ENCODE data around the gene COA4.

COA4 gene

DNA sequence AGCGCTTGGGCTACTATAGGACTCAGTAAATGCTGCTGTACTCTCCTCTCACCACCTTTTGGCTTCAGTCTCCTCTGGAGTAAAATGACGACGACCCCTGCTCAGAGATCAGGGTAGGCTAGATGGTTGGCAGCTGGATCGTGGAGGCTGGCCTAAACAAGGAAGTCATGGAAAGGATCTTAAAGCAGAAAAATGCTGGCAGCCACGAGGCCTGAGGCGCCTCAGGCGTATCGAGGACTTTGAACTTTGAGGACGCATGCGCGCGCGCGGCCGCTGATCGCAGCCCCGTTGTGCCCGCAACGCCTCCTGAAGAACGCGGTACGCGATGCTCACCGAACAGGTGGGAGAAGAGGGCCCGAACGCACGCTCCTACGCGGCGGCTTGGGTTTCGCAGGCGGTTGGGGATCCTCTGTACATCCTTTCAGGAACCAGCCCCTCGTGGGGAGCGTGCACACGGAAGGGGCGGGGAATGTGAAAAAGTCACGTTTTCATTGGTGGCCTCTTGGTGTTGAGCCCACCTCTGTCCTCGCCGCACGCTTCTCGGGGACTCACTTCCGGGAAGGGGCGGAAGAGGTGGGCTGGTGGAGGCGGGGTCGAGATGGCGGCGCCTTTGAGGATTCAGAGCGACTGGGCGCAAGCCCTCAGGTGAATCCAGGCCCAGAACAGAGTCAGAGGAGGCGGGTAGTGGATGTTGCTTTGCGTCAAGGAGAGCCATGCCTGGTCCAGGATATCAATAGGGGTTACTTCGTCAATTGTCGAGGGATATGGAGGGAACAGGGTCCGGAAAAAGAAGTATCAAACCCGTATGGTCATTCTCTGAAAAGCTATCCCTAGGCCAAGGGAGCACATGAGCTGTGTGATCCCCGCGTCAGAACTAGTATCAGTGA, at the start of gene COA4, which contains the start of gene PAAF1:
Gene COA4 (minus strand): TSS at position 423 of the 887 bp plus-strand sequence. CDS start 3,468 bp downstream, outside the sequence.
Gene PAAF1 (plus strand): TSS at position 576 of the 887 bp plus-strand sequence. CDS start 23 bp downstream, at position 599.
- TF ChIP-seq GATA3 (IDR thresholded peaks at IDR 0.05; ENCODE audit: low read depth, low read length), result no peak

DNA sequence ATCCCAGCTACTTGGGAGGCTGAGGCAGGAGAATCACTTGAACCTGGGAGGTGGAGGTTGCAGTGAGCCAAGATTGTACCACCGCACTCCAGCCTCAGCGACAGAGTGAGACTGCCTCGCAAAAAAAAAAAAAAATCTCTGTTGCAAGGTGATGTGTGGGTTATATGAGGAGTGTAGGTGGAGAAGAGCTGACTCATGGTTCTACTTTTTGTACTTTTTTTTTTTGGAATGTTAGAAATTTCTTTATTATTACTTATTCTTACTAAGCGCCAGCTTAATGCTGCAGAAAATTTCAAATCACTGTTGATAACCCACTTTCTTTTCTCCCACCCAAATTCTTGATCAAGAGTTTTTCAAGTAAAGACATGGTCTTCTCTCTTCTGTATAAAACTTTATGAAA, 44.5 kb upstream of the COA4 start:
- TF ChIP-seq GATA2 (IDR thresholded peaks at IDR 0.05; ENCODE audit: low read depth, low read length), result no peak
- TF ChIP-seq GATA3 (IDR thresholded peaks at IDR 0.05; ENCODE audit: low read depth, low read length), result no peak

DNA sequence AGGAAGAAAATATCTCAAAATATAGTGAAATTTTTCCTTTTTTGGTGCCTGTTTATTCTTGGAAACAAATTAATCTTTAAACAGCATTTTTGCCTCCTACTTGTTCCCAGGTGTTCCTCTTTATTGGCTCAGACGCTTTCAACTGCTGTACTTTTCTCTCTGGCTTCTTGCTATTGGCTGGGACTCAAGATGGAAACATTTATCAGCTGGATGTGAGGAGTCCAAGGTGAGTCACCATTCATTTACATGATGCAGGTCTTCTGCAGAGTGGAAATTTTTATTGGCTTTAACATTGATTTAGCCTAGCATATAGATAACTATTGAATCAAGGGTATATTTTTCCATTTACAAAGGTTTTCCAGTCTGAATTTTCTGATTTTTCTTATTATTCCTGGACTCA, 39.8 kb upstream of the COA4 start:
- no peak for TF ChIP-seq GATA2 (IDR thresholded peaks at IDR 0.05; ENCODE audit: low read depth, low read length)
- TF ChIP-seq GATA3 (IDR thresholded peaks at IDR 0.05; ENCODE audit: low read depth, low read length), result no peak

DNA sequence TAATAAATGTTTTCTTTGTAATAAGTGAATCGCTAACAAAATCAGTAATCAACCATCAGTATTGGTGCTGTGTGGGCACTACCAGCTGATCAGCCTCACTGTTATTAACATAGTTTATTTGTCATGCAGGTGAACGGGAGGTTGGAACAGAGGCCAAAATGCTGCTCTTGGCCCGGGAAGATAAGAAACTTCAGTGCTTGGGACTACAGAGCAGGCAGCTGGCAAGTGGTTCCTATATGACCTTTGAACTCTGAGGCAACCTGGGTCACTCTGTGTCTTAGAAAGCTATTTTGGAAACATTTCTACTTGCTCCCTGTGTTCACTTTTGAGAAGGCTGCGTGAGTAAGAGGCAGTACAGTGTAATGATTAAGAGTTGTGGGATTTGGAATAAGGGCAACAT, 37.6 kb upstream of the COA4 start:
- no peak for TF ChIP-seq GATA3 (IDR thresholded peaks at IDR 0.05; ENCODE audit: low read depth, low read length)
- no peak for TF ChIP-seq GATA2 (IDR thresholded peaks at IDR 0.05; ENCODE audit: low read depth, low read length)

DNA sequence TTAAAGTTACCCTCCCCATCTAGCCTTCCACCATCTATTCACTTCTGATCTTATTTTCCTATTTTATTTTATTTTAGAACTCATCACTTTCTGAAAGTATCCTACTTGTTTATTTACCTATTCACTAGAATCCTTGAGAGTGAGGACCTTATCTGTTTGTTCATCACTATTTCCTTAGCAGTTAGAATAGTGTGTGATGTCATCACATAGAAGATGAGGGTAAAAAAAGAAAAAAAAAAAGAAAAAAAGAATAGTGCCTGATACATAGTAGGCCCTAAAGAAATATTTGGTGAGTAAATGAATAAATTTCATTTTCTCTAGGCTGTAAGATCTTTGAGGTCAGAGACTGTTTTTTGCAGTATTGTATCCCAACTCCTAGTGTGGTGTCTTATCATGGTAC, 36.8 kb upstream of the COA4 start:
- TF ChIP-seq GATA2 (IDR thresholded peaks at IDR 0.05; ENCODE audit: low read depth, low read length) (no peak), GATA3 (IDR thresholded peaks at IDR 0.05; ENCODE audit: low read depth, low read length) (no peak)

DNA sequence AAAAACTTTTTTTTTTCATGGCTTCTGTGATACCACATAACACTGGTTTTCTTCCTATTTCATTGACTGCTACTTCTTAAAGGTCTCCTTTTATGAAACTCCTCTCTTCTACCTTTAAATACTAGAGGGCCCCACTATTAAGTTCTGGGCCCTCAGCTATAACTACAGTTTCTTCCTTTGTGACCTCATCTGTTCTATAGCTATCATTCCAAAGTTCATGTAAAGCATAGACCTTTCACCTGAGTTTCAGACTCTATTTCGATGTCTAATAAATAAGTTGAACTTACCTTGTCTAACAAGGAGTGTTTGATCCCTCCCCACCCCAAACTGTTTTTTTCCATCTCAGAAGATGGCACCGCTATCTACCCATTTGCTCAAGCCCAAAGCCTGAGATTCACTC, 35.4 kb upstream of the COA4 start:
- TF ChIP-seq GATA2 (IDR thresholded peaks at IDR 0.05; ENCODE audit: low read depth, low read length) (no peak), GATA3 (IDR thresholded peaks at IDR 0.05; ENCODE audit: low read depth, low read length) (no peak)

DNA sequence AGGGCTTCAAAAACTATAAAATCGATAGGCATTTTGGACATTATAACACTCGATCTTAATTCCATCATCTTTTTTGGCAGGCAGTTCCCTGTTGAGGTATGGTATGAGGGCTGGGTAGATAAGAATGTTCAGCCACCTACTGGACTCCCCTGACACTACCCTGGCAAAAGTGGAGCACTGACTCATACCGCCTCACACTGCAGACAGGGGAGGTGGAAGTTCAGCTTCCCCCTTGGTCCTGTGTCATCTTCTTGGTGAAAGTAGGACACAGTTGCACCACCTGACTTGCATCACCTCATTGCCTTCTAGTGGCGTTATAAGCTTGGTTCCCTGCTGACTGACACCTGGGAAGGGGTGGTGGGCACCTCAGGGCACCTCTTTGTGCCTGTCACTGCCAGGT, 30.5 kb upstream of the COA4 start:
- TF ChIP-seq GATA2 (IDR thresholded peaks at IDR 0.05; ENCODE audit: low read depth, low read length) (no peak), GATA3 (IDR thresholded peaks at IDR 0.05; ENCODE audit: low read depth, low read length) (no peak)

DNA sequence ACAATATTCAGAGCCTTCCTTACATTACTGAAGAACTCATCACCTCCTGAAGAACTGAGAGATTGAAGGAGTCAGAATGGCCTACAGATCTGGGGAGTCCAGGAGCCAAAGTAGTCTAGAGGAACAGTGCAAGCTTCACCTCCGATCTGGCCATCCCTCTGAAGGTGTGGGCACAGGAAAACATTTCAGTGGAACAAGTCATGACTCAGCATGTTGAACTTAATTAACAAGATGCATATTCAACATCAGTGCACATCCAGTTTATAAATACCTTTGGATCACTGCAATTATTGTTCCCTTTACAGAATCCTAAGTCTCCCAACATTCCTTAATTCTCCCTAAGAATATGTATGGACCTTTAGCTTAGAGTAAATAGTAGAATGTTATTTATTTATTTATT, 25.7 kb upstream of the COA4 start:
- no peak for TF ChIP-seq GATA2 (IDR thresholded peaks at IDR 0.05; ENCODE audit: low read depth, low read length)
- no peak for TF ChIP-seq GATA3 (IDR thresholded peaks at IDR 0.05; ENCODE audit: low read depth, low read length)

DNA sequence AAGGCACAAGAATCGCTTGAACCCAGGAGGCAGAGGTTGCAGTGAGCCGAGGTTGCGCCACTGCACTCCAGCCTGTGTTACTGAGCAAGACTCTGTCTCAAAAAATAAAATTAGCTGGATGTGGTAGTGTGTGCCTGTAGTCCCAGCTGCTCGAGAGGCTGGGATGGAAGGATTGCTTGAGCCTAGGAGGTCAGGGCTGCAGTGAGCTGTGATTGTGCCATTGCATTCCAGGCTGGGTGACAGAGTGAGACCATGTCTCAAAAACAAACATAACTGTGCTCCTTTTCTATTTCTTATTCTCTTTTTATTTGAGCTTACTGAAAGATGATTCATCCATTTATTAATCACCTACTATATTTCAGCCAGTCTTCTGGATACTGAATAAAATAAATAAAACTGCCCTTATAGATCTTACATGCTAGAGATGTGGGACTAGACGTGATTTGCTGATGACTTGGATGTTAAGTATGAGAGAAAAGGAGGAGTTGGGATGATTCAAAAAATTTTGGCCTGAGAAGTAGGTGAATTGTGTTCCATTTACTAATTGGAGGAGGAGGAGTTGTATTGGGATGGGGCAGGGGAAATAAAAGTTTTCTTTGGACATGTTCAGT, 18.2 kb upstream of the COA4 start:
- TF ChIP-seq GATA3 (IDR thresholded peaks at IDR 0.05; ENCODE audit: low read depth, low read length), result no peak
- no peak for TF ChIP-seq GATA2 (IDR thresholded peaks at IDR 0.05; ENCODE audit: low read depth, low read length)

DNA sequence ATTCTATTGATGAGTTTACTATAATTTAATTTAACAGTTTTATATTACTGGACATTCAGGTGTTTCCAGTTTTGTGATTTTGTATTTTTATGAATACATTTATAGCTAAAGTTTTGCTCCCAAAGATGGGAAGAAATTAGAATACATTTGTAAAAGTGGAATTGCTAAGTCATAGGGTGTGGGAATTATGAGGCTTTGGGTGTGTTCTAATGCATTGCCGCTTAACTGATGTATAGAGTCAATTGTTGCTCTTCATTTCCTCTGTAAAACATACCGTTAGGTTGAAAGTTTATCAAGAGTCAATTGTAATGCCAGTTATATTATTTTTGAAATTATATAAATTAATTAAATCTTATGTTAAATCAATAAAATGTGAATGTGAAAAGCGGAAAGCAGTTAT, 16.4 kb upstream of the COA4 start:
- no peak for TF ChIP-seq GATA3 (IDR thresholded peaks at IDR 0.05; ENCODE audit: low read depth, low read length)

DNA sequence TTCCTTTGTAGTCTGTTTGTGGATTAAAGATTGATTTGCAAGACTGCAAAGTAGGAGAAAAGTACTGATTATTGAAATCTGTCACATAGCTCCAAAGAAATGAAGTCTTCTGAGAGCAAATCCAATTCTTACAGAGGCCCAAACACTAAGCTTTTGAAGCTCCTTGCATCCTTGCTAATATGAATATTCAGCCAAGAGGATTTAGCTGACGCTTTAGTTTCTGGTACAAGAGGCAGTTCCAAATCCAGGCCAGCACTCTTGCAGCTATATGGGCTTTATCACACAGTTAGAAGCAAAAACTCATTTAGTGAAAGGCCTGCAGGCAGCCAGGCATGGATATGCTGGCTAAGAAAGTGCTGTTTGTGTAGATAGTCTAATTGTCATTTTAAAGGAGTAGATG, 12.9 kb upstream of the COA4 start:
- no peak for TF ChIP-seq GATA2 (IDR thresholded peaks at IDR 0.05; ENCODE audit: low read depth, low read length)
- no peak for TF ChIP-seq GATA3 (IDR thresholded peaks at IDR 0.05; ENCODE audit: low read depth, low read length)

DNA sequence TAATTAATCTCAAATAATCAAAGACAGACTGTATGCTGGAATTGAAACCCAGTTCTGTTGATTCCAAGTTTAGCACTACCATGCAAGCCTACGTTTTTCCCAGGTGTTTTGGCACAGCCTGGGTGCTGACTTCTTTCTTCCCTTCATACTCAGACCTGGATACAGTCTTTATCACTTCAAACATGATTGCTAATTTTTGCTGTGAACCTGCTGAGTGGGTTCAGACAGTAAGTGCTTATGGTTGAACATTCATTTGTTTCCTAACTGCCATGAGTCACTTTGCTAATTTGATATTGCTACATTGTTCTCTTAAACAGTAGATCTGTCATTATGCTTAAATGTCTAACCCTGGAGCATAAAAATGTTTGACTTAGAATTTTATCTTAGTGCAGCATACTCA, 12.4 kb upstream of the COA4 start:
- TF ChIP-seq GATA2 (IDR thresholded peaks at IDR 0.05; ENCODE audit: low read depth, low read length) (no peak), GATA3 (IDR thresholded peaks at IDR 0.05; ENCODE audit: low read depth, low read length) (no peak)

DNA sequence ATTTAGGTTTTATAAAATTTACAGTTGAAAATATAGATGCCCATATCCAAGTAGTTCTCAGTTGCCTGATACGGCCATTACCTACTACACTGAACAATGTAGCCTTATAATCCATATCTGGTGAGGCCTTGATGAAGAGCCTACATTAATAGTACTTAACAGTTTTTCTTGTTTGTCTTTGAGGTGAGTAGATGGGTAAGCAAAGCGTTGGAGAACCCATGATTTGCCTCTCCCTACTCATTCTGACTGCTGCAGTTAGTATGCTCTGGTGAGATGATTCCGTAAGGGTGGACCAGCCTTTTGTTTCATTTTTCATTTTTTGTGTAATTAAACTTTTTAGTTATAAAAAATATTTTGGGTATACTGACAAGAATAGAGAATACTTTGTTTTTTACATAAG, 11.6 kb upstream of the COA4 start:
- no peak for TF ChIP-seq GATA2 (IDR thresholded peaks at IDR 0.05; ENCODE audit: low read depth, low read length)
- TF ChIP-seq GATA3 (IDR thresholded peaks at IDR 0.05; ENCODE audit: low read depth, low read length), result no peak

DNA sequence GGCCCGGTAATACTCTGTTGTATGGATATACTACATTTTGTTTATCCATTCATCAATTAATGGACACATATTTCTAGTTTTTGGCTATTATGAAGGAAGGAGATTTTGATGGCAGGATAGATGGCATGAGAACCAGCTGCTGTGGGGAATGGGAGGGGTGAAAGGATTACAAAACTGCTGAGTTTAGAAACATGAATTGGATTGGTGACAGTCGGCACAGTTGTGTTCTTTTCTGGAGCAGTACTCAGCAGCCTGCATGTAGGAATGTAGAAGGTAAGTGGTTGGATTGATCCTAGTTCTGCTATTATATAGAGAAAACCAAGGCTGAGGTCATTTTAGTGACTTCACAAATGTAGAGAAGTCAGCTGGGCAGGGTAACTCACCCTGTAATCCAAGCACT, 7.2 kb upstream of the COA4 start:
- TF ChIP-seq GATA3 (IDR thresholded peaks at IDR 0.05; ENCODE audit: low read depth, low read length) (no peak), GATA2 (IDR thresholded peaks at IDR 0.05; ENCODE audit: low read depth, low read length) (no peak)

DNA sequence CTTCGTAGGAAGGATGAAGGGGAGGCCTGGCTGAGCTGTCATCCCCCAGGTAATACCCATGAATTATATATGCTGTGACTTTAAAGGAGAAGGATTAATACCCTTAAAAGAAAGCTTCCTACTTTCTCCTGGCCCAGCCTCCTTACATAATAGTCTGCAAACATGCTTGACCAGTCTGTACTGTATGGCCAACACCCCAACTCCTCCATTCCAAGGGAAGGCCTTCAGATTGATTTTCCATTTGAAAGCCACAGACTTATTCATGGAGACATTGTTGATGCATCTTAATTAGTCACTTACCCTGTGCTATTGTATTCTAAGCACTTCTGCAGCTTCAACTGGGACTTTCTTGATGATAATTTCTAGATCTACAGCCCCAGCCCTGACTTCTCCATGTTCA, 2.1 kb upstream of the COA4 start:
- TF ChIP-seq GATA2 (IDR thresholded peaks at IDR 0.05; ENCODE audit: low read depth, low read length) (no peak), GATA3 (IDR thresholded peaks at IDR 0.05; ENCODE audit: low read depth, low read length) (no peak)

Measured in SH-SY5Y (cell line).